Spleen (tissue), 7 donors: ENCODE results near the gene SPPL2C.

Source experiments
- POLR2A ChIP-seq, 3 donors: fragments of 450-650 bp; IDR thresholded peaks; one replicate each; pipeline ENCODE4 v1.5.1; 2017; ENCODE audit warnings: antibody characterized with exemption in 3 of 3, mild to moderate bottlenecking in 1 of 3
- POLR2AphosphoS5 ChIP-seq, 3 donors: sonication (generic); formaldehyde crosslinking; IDR thresholded peaks; one replicate each; pipeline ENCODE4 v1.5.1; 2017; ENCODE audit warnings: antibody characterized with exemption in 3 of 3
- TF ChIP-seq, protein P1 (sequence below), 11 experiments: fragments of 200-600 bp in 7 of 11; fragments of 450-650 bp in 4 of 11; sonication (generic) in 4 of 11; IDR thresholded peaks in 8 of 11; conservative IDR thresholded peaks in 3 of 11; 1 replicate in 7 of 11; 2 replicates in 4 of 11; pipeline versions ENCODE4 v1.4.0 to v1.8.0; 2016 to 2021; ENCODE audit warnings: antibody characterized with exemption in 11 of 11, inconsistent platforms in 4 of 11, mild to moderate bottlenecking in 1 of 11
- donor health status: DM: no; HTN: no; CAD: no; lungs with moderate emphysema.
- donor health status: DM: no; HTN: no; CAD: no.
- donor health status: DM: no; HTN: no; CAD: no.

DNA sequence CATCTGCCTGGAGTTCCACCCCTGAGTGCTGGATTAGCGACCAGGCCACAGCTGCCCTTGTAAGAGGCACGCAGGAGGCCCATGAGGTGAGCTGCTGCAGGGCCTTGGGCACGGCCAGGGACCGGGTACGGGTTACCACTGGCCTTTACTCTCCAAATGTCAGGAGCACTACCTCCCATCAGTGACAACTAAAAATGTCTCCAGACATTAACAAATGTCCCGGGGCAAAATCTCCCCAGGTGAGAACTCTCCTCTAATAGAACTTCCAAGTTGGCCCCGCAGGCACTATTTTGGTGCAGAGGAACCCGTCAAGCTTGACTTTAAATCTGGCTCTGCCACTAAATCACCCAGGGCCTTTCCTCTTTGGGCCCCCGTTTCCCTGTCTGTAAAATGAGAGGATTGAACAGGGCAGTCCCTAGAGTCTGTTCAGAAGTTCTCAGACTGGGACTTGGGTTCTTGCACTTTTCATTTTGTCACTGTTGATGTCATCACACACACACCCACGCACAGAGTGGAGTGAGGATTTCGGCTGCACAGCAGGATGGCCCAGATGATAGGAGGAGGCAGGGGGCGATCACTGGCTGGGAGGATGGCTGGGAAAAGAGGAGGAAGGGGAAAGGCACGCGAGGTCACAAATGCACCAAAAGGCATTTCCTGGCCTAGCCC, 25.1 kb downstream of the SPPL2C start:
- TF ChIP-seq, protein P1, sequence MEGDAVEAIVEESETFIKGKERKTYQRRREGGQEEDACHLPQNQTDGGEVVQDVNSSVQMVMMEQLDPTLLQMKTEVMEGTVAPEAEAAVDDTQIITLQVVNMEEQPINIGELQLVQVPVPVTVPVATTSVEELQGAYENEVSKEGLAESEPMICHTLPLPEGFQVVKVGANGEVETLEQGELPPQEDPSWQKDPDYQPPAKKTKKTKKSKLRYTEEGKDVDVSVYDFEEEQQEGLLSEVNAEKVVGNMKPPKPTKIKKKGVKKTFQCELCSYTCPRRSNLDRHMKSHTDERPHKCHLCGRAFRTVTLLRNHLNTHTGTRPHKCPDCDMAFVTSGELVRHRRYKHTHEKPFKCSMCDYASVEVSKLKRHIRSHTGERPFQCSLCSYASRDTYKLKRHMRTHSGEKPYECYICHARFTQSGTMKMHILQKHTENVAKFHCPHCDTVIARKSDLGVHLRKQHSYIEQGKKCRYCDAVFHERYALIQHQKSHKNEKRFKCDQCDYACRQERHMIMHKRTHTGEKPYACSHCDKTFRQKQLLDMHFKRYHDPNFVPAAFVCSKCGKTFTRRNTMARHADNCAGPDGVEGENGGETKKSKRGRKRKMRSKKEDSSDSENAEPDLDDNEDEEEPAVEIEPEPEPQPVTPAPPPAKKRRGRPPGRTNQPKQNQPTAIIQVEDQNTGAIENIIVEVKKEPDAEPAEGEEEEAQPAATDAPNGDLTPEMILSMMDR (IDR thresholded peaks at IDR 0.05 in 8 of 11, conservative IDR thresholded peaks at IDR 0.05 in 3 of 11) = no peak
- no peak for TF ChIP-seq POLR2A (IDR thresholded peaks at IDR 0.05)
- peak in 1 of 3 donors; percentile 45 for TF ChIP-seq POLR2AphosphoS5 (IDR thresholded peaks at IDR 0.05)
